ENCODE data around the gene ALG3.

DNA sequence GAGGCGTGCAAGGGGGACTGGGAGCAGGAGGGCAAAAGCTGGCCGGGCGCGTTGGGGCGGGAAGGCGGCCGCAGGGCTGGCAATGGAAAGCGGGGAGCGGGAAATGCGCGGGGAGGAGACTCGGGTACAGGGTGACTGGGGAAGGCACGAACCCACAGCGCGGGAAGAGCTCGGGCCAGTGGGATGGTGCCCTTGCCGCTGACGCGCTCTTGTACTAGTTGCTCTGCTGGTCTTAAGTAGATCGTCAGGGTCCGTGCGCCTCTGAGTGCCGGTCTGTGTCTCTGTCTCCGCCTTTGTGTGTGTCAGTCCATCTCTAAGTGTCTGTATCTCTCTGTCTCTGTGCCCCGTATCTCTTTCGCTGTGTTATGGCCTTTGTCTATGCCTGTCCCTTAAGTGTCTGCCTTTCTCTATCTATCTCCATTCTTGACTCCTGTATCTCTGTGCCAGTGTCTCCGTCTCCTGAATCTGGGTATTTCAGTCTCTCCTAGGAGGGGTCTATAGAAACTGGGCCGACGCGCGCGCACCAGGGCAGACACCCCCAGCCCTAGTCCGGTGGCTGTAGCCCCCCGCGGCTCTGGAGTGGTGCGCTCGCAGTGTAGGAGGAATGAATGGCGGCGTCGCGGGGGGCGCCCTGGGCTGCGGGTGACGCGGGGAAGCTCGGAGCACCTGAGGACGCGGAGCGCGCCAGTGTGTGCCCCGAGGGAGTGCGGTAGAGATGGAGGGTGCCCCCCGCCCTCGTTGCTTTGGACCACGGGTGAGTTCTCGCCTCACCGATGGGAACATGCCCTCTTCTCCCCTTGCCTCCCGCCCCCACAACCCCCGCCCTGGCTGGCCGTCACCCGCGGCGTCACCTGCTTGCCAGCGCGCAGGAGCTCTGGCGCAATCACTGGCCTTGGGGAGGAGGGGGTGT is 13.3 kb upstream of the ALG3 start:
- TF ChIP-seq POLR2AphosphoS5 (IDR thresholded peaks at IDR 0.05) (no peak), POLR2A (IDR thresholded peaks at IDR 0.05) (no peak), EP300 (IDR thresholded peaks at IDR 0.05) (no peak)
- TF ChIP-seq, protein P1, sequence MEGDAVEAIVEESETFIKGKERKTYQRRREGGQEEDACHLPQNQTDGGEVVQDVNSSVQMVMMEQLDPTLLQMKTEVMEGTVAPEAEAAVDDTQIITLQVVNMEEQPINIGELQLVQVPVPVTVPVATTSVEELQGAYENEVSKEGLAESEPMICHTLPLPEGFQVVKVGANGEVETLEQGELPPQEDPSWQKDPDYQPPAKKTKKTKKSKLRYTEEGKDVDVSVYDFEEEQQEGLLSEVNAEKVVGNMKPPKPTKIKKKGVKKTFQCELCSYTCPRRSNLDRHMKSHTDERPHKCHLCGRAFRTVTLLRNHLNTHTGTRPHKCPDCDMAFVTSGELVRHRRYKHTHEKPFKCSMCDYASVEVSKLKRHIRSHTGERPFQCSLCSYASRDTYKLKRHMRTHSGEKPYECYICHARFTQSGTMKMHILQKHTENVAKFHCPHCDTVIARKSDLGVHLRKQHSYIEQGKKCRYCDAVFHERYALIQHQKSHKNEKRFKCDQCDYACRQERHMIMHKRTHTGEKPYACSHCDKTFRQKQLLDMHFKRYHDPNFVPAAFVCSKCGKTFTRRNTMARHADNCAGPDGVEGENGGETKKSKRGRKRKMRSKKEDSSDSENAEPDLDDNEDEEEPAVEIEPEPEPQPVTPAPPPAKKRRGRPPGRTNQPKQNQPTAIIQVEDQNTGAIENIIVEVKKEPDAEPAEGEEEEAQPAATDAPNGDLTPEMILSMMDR (IDR thresholded peaks at IDR 0.05): no peak

All from suprapubic skin (tissue), 4 donors.